HG02763 (cell line): ENCODE measurements around the gene AHSA1.

Source experiments
- ATAC-seq: cut with Tn5 transposase; IDR thresholded peaks from one replicate; pipeline ENCODE4 v1.9.1; 2021; ENCODE audit warnings: mild to moderate bottlenecking, moderate library complexity; ENCODE audit not compliant: unreplicated experiment

Gene AHSA1

GRCh38 chr14:77507762-77508161, 49.9 kb downstream of the AHSA1 start:
- ATAC-seq, result no peak

GRCh38 chr14:77508249-77508648, 50.4 kb downstream of the AHSA1 start:
- no peak for ATAC-seq

GRCh38 chr14:77508876-77509275, 51.0 kb downstream of the AHSA1 start:
- no peak for ATAC-seq

GRCh38 chr14:77509366-77509765, 51.5 kb downstream of the AHSA1 start:
- no peak for ATAC-seq

- no peak for ATAC-seq
Measured at GRCh38 chr14:77511486-77512162, 53.7 kb downstream of the AHSA1 start.

GRCh38 chr14:77516126-77516525, 58.2 kb downstream of the AHSA1 start:
- no peak for ATAC-seq
